ENCODE measurements around the gene UNC45B.
"Not testable (repeated sequence)": the region's sequence is repeated elsewhere in the genome, so short reads cannot be mapped to it uniquely, and the experiment has no call there.

UNC45B gene

DNA sequence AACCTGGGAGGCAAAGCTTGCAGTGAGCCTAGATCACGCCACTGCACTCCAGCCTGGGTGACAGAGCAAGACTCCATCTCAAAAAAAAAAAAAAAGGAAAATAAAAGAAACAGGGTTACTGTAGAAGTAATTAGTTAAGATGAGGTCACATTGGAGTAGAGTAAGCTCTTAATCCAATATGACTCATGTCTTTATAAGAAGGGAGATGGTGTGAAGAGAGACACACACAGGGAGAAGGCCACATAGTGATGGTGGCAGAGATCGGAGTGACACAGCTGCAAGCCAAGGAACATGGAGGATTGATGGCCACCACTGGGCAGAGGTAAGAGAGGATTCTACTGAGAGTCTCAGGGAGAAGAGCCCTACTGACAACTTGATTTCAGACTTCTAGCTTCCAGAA, 79.9 kb downstream of the UNC45B start:
- DNase-seq = no peak

DNA sequence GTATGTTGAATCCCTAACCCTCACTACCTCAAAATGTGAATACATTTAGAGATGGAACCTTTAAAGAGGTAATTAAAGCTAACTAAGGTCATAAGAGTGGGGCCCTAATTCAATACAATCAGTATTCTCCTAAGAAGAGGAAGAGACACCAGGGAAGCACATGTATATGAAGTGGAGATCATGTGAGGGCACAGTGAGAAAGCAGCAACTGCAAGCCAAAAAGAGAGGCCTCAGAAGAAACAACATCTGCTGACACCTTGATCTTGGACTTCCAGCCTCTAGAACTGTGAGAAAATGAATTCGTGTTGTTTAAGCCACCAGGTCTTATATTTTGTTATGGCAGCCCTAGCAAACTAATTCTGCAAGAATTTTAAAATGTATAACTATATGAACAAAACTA, 82.0 kb downstream of the UNC45B start:
- DNase-seq = no peak

DNA sequence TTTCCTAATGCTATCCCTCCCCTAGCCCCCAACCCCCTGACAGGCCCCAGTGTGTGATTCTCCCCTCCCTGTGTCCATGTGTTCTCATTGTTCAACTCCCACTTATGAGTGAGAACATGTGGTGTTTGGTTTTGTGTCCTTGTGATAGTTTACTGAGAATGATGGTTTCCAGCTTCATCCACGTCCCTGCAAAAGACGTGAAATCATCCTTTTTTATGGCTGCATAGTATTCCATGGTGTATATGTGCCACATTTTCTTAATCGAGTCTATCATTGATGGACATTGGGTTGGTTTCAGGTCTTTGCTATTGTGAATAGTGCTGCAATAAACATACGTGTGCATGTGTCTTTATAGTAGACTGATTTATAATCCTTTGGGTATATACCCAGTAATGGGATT, 86.7 kb downstream of the UNC45B start:
- not testable (repeated sequence) for DNase-seq

DNA sequence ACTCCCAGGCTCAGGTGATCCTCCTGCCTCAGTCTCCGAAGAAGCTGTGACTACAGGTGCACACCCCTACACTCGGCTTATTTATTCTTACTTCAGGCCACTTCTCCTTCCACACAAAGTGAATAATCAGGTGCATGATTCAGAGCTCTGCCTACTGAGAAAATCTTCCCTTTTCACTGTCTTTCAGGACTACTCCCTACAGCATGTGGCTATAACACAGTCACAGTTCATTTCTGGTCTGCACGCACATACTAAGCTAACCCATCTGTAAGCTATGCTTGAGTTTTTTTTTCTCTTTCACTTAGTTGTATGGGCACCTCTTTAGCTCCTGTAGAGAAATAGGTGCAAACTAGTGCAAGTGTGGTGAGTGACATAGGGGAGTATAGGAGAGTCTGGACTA, 87.7 kb downstream of the UNC45B start:
- DNase-seq = no peak

DNA sequence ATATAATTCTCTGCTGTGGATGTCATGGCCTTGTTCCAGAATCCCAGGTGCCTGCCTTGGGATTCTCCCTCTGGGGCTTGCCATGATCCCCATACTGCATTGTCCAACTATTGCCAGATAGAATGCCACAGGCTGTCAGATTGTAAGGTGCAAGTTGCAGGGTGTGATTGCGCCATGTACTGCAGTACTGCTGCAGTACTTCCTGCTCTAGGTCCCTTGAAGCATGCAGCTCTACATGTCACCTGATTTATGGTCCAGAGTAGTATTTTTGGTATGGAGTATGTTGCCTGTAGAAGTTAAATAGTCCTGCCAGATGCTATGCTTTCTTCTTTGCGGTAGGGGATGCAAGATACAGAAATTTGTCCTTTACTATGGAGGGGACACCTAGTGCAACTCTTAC, 88.3 kb downstream of the UNC45B start:
- DNase-seq = no peak

DNA sequence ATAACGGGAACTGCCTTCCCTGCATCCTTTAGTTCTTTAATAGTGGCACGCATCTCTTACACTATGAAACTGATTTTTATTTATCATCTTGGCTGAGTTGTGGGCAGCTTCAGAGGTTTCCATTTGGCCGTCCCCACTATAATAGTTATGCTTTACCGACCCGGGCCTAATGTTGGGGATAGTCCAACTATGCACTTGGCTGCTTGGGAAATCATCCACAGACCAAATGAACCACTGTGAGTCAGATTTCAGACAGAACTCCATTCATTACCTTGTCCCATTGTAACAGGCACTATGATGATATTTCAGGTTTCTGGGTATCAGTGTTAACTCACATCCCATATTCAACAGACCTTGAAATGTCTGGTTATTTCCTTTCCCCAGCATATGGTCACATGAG, 89.2 kb downstream of the UNC45B start:
- no peak for DNase-seq

DNA sequence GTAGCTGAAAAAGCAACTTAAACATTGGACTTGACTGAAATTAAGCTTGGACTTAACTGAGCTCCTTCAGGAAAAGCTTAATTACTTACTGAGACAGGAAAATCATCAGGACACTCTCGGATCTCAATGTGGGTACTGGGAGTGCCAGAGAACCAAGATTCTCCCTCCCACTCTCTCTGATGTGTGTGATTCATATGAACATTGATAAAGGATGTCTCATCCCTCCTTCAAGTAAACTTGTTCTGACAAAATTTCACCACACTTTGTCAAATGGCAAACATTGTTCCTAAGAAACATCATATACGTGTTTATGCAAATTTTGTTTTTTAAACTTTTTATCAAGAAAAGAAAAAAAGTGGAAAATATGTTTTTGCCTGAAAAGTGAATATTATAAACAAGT, 91.2 kb downstream of the UNC45B start:
- DNase-seq = no peak
